A549 (cell line): ENCODE results near the gene PACS2.

Experiments
- CEBPB ChIP-seq, 2 experiments: fragments of >200 bp in 1 of 2; sonication (Bioruptor Twin) in 1 of 2; formaldehyde crosslinking in 1 of 2; IDR thresholded peaks; 2 replicates each; pipeline ENCODE4 v1.6.1; 2012 to 2016
- CHD2 ChIP-seq: fragments of 150-350 bp; IDR thresholded peaks from 2 replicates; pipeline ENCODE4 v1.6.1; 2014; ENCODE audit warnings: low read length; ENCODE audit not compliant: partially characterized antibody
- CHD4 ChIP-seq: fragments of 200-600 bp; sonication (generic); IDR thresholded peaks from 2 replicates; pipeline ENCODE4 v1.6.1; 2016; ENCODE audit warnings: antibody characterized with exemption, mild to moderate bottlenecking, borderline replicate concordance
- CTCF ChIP-seq: fragments of >200 bp; sonication (Bioruptor Twin); formaldehyde crosslinking; IDR thresholded peaks from 3 replicates; pipeline ENCODE4 v1.5.1; 2016
- EP300 ChIP-seq, 2 experiments: fragments of >200 bp; sonication (Bioruptor Twin); formaldehyde crosslinking; IDR thresholded peaks; 2 replicates in 1 of 2; 3 replicates in 1 of 2; pipeline ENCODE4 v1.6.1; 2016 to 2017
- ESRRA ChIP-seq: fragments of 150-350 bp; IDR thresholded peaks from 2 replicates; pipeline ENCODE4 v1.6.1; 2014; ENCODE audit warnings: mild to moderate bottlenecking, low read length, borderline replicate concordance
- GATA3 ChIP-seq: IDR thresholded peaks from 2 replicates; pipeline ENCODE4 v1.6.1; 2012; ENCODE audit warnings: borderline replicate concordance
- HOXA7 ChIP-seq: fragments of 250-450 bp; sonication (Bioruptor Pico); IDR thresholded peaks from 2 replicates; pipeline ENCODE4 v1.5.0; 2020; ENCODE audit warnings: mild to moderate bottlenecking, moderate library complexity
- MAX ChIP-seq: IDR thresholded peaks from 2 replicates; pipeline ENCODE4 v1.6.1; 2012
- MYC ChIP-seq: IDR thresholded peaks from 2 replicates; pipeline ENCODE4 v1.6.1; 2012; ENCODE audit warnings: mild to moderate bottlenecking, inconsistent platforms, low read length, improper control_type of control experiment, borderline replicate concordance
- PHF8 ChIP-seq: fragments of 200-600 bp; sonication (generic); IDR thresholded peaks from 2 replicates; pipeline ENCODE4 v1.6.1; 2016; ENCODE audit warnings: low read depth, mild to moderate bottlenecking, antibody characterized with exemption, moderate library complexity, borderline replicate concordance
- RFX5 ChIP-seq: fragments of 450-650 bp; IDR thresholded peaks from 2 replicates; pipeline ENCODE4 v1.7.1; 2014; ENCODE audit warnings: antibody characterized with exemption, mild to moderate bottlenecking, moderate library complexity
- RNF2 ChIP-seq: fragments of 200-600 bp; sonication (generic); IDR thresholded peaks from 2 replicates; pipeline ENCODE4 v1.6.1; 2016; ENCODE audit warnings: low read depth, mild to moderate bottlenecking, antibody characterized with exemption, moderate library complexity, borderline replicate concordance
- TF ChIP-seq, protein P1 (sequence below): IDR thresholded peaks from 2 replicates; pipeline ENCODE4 v1.6.1; 2012

- TF ChIP-seq CTCF = no peak
- no peak for TF ChIP-seq RFX5
- no peak for TF ChIP-seq GATA3
- TF ChIP-seq HOXA7 (CRISPR knock-in tag) = no peak
- TF ChIP-seq, protein P1, sequence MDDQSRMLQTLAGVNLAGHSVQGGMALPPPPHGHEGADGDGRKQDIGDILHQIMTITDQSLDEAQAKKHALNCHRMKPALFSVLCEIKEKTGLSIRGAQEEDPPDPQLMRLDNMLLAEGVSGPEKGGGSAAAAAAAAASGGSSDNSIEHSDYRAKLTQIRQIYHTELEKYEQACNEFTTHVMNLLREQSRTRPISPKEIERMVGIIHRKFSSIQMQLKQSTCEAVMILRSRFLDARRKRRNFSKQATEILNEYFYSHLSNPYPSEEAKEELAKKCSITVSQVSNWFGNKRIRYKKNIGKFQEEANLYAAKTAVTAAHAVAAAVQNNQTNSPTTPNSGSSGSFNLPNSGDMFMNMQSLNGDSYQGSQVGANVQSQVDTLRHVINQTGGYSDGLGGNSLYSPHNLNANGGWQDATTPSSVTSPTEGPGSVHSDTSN = no peak
- no peak for TF ChIP-seq CHD2
- TF ChIP-seq MAX = no peak
- no peak for TF ChIP-seq PHF8
- TF ChIP-seq EP300 (IDR thresholded peaks at IDR 0.05) = no peak
- no peak for TF ChIP-seq CHD4
- no peak for TF ChIP-seq CEBPB (IDR thresholded peaks at IDR 0.05)
- no peak for TF ChIP-seq ESRRA
- TF ChIP-seq MYC = no peak
- no peak for TF ChIP-seq RNF2
These were observed 17.9 kb downstream of the PACS2 start for GRCh38 chr14:105332350-105332874.
